ENCODE data around the gene UPK2.

The UPK2 gene

DNA sequence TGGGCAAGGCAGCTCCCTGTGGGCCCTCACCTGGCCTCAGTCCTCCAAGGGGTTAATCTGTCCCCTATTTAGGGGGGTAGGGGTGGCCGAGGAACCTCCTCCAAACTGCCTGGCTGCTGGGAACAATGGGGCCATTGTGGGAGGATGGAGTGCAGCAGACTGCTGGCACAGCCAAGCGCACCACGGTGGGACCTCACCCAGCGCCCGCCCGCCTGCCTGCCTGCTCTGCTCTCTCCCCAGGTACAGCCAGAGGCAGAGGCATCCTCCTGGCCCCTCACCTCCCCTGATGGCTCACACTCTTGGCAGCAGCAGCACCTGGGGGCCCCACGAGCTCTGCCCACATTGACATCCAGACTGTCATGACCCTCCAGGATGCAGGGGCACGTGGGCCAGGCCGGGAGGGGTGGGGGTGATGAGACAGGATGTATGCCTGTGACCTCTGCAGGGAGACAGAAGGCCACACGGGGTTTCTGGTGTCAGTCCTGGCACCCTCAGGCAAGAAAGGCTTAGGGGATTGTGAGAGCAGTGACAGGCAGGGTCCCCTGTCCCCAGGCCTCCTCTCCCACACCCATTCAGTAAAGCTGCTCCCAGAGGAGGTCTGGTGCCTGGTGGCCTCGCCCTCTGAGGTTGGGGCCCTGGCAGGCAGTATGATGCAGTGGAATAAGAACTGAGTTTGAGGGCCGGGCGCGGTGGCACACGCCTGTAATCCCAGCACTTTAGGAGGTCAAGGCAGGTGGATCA is 41.8 kb upstream of the UPK2 start:
- no peak overlapping the region for H3K4me3 ChIP-seq (ENCODE audit: control insufficient read depth, low read depth, low read length)
- TF ChIP-seq, protein P1, sequence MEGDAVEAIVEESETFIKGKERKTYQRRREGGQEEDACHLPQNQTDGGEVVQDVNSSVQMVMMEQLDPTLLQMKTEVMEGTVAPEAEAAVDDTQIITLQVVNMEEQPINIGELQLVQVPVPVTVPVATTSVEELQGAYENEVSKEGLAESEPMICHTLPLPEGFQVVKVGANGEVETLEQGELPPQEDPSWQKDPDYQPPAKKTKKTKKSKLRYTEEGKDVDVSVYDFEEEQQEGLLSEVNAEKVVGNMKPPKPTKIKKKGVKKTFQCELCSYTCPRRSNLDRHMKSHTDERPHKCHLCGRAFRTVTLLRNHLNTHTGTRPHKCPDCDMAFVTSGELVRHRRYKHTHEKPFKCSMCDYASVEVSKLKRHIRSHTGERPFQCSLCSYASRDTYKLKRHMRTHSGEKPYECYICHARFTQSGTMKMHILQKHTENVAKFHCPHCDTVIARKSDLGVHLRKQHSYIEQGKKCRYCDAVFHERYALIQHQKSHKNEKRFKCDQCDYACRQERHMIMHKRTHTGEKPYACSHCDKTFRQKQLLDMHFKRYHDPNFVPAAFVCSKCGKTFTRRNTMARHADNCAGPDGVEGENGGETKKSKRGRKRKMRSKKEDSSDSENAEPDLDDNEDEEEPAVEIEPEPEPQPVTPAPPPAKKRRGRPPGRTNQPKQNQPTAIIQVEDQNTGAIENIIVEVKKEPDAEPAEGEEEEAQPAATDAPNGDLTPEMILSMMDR (conservative IDR thresholded peaks at IDR 0.05; ENCODE audit: control insufficient read depth, insufficient read depth, low read depth, low read length), result no peak
- DNase-seq (ENCODE audit: low read depth), result no peak

DNA sequence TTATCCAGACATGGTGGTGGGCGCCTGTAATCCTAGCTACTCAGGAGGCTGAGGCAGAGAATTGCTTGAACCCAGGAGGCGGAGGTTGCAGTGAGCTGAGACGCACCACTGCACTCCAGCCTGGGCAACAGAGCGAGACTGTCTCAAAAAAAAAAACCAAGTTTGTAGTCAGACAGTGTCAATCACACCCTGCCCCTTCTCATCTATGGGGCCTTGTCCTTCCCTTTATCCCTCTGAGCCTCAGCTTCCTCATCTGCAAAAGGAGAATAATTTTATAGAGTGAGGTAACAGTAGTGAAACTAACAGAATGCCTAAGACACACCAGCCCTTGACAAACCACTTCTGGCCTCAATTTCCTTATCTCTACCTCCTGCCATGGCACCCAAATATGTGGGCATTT is 41.1 kb upstream of the UPK2 start:
- no peak for DNase-seq (ENCODE audit: low read depth)
- no peak overlapping the region for H3K4me3 ChIP-seq (ENCODE audit: control insufficient read depth, low read depth, low read length)
- TF ChIP-seq, protein P1 (conservative IDR thresholded peaks at IDR 0.05; ENCODE audit: control insufficient read depth, insufficient read depth, low read depth, low read length), result no peak

DNA sequence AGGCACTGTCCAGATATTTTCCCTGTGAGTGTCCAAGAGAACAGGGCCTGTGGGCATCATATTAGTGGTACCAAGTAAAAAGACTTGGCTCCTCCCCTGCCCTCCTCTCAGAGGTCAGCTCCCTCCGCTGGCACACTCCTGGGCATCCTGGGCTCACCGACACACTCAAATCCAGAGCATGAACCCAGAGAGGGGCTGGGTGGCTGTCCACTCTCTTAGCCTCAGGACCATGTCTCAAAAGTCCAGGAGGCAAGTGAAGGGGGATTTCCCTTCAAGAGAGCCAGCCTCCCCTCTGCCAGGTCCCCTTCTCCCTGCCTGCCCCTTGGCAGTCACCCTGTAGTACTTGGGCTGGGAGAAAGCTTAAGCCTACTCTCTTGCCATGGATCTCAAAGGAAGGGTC is 40.7 kb upstream of the UPK2 start:
- TF ChIP-seq, protein P1 (conservative IDR thresholded peaks at IDR 0.05; ENCODE audit: control insufficient read depth, insufficient read depth, low read depth, low read length), result no peak
- no peak for DNase-seq (ENCODE audit: low read depth)
- no peak overlapping the region for H3K4me3 ChIP-seq (ENCODE audit: control insufficient read depth, low read depth, low read length)

DNA sequence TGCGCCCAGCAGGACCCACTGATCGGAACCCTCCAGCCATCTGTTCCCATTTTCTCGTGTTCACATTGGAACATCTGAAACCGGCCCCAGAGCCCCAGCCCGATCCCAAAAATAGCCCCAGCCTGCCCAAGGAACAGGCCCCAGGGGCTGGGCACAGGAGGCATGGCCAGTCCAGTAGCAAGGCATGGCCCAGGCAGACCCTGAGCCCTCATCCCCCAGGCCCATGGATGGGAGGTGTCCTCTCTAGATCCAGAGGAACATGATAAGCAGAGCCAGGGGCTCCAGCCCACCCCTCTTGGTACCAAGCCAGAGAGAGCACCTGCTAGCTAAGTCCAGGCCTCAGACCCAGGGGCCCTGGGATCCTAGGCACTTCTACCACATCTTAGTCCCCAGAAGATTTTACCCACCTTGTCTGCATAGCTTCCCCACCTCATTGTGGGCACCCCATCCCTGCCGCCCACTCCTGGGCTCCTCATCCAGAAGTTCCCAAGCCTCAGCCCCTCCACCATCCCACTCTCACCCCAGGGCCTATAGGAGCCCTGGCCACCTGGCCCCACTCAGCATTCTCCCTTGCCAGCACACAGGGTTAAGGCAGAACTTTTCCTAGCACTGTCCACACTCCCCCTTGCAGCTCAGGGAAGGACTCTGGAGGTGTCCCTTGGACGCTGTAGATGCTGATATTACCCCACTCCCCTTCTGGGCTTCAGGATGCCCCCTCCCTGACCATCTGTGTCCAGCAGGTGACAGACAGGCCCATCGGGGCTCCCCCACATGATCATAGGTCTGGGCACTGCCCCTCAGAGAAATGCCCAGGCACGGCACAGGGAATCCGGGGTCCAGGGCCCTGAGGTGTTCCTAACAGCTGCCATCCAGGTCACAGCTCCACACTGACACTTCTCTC is 39.9 kb upstream of the UPK2 start:
- DNase-seq (ENCODE audit: low read depth), result no peak
- TF ChIP-seq, protein P1 (conservative IDR thresholded peaks at IDR 0.05; ENCODE audit: control insufficient read depth, insufficient read depth, low read depth, low read length), result no peak
- H3K4me3 ChIP-seq (ENCODE audit: control insufficient read depth, low read depth, low read length), result peak overlapping the region; percentile 9

DNA sequence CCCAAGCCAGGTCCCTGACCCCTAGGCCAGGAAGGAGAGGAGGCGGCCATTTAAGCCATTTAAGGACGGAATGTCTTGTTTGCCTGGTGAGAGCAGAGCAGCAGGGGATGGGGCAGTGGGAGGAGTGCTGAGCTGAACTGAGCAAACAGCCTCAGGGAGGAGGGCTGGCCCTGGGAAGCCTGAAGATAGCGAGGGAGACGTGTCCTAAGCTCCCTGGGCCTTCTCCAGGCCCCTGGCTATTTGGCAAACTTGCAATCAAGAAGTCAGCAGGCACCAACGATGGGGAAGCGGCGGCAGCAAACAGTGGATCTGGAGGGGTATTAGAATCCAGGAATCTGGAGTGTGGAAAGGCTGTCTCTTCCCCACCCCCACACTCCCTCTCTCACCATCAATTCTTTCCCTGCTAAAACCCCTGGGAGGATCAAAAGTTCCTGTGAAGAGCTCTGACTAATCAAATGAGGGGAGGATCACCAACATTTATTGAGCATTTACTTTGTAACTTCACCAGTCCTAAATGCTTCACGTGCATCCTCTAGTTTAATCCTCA is 39.2 kb upstream of the UPK2 start:
- peak overlapping the region; percentile 9 for H3K4me3 ChIP-seq (ENCODE audit: control insufficient read depth, low read depth, low read length)

DNA sequence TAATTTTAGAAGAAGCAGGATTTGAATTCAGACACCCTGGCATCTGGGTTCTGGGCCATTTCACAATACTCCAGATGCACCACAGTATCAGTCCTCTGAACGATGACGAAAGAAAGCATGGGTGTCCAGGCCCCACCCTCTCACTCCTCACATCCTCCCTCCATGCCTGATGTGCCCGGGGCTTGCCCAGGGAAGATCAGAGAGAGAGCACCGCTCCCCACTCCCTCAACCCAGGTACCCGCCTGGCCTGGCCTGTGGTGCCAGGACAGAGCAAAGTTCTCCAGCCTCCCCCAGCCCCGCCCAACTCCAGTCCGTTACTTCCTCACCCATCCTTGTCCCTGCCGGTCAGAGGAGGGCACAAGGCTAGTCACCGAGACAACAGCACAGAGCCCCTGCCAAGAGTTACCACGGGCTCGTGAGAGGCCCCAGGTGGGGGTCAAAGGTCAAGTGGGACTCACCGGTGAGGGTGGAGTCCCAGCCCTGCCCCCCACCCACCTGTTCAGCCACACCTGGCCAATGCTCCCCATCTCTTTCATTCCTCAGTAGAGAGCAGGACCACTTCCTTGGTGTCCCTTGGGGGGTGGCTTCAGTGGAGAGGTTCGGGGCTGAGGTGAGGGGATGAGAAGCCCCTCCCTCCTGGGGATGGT is 38.5 kb upstream of the UPK2 start:
- DNase-seq (ENCODE audit: low read depth), result peak; percentile 96
- peak overlapping the region; percentile 33 for H3K4me3 ChIP-seq (ENCODE audit: control insufficient read depth, low read depth, low read length)
- TF ChIP-seq, protein P1 (conservative IDR thresholded peaks at IDR 0.05; ENCODE audit: control insufficient read depth, insufficient read depth, low read depth, low read length), result no peak

More for the DNA sequence above, 39.2 kb upstream of the UPK2 start:
- peak; percentile 91 for DNase-seq (ENCODE audit: low read depth)
- TF ChIP-seq, protein P1 (conservative IDR thresholded peaks at IDR 0.05; ENCODE audit: control insufficient read depth, insufficient read depth, low read depth, low read length), result no peak

Measured in fibroblast of mammary gland (primary cell).